Posterior vena cava (tissue), 2 donors: ENCODE measurements around the gene COL25A1. TPM values are rescaled to one million over a fixed set of nuclear protein-coding genes. Genes with fewer than 3 reads are reported as not detected.

Experiments
- DNase-seq: peaks from one replicate; pipeline ENCODE4 v3.0.0-alpha.2; 2020; ENCODE audit warnings: low spot score
- intact Hi-C, 2 donors: fragments of 100-400 bp; cut with DNase I; formaldehyde crosslinking; loops; one replicate each; pipeline versions ENCODE4 v1.14.1 to v1.14.2; 2022 to 2023
- total RNA-seq, 2 donors: library from RNA; stranded (reverse); fragmentation: NEBNext Ultra II Directional; extraction: Animal tissue kit (Norgen Biotek cat#: 25700); gene quantifications; one replicate each; pipeline ENCODE4 v1.2.1, GENCODE V29; 2021
- donor health status: DM: yes; HTN: yes; CAD: no.
- donor health status: DM: yes; HTN: yes; CAD: no.

The COL25A1 gene
- total RNA-seq, 2 donors from 2014 or later = 1.0 to 1.1 TPM

GRCh38 chr4:109295081-109295480 is 7.4 kb downstream of the COL25A1 start:
- intact Hi-C loops = no loop called here
- DNase-seq = no peak

- intact Hi-C loops = no loop called here
Measured at GRCh38 chr4:109294468-109295020, 7.9 kb downstream of the COL25A1 start.

GRCh38 chr4:109294006-109294405 is 8.5 kb downstream of the COL25A1 start:
- intact Hi-C loops = no loop called here
- no peak for DNase-seq

More at GRCh38 chr4:109294468-109295020, 7.9 kb downstream of the COL25A1 start:
- DNase-seq = no peak

GRCh38 chr4:109291707-109292238 is 10.7 kb downstream of the COL25A1 start:
- intact Hi-C loops = no loop called here
- no peak for DNase-seq

GRCh38 chr4:109290918-109291317 is 11.5 kb downstream of the COL25A1 start:
- intact Hi-C loops = no loop called here

GRCh38 chr4:109278594-109279031 is 23.8 kb downstream of the COL25A1 start:
- intact Hi-C loops = no loop called here
- DNase-seq = no peak

More at GRCh38 chr4:109290918-109291317, 11.5 kb downstream of the COL25A1 start:
- DNase-seq = no peak

GRCh38 chr4:109276482-109277095 is 25.9 kb downstream of the COL25A1 start:
- intact Hi-C loops = no loop called here
- DNase-seq = no peak

GRCh38 chr4:109275066-109275745 is 27.3 kb downstream of the COL25A1 start:
- intact Hi-C loops = no loop called here

GRCh38 chr4:109266891-109267290 is 35.6 kb downstream of the COL25A1 start:
- intact Hi-C loops = no loop called here
- DNase-seq = no peak

More at GRCh38 chr4:109275066-109275745, 27.3 kb downstream of the COL25A1 start:
- DNase-seq = no peak

GRCh38 chr4:109266236-109266635 is 36.2 kb downstream of the COL25A1 start:
- intact Hi-C loops = no loop called here
- DNase-seq = no peak

GRCh38 chr4:109263721-109264120 is 38.7 kb downstream of the COL25A1 start:
- intact Hi-C loops = no loop called here

GRCh38 chr4:109256818-109257217 is 45.6 kb downstream of the COL25A1 start:
- intact Hi-C loops = no loop called here
- DNase-seq = no peak

More at GRCh38 chr4:109263721-109264120, 38.7 kb downstream of the COL25A1 start:
- no peak for DNase-seq

- no peak for DNase-seq
- intact Hi-C loops = no loop called here
Measured at GRCh38 chr4:109254845-109255244, 47.6 kb downstream of the COL25A1 start.

GRCh38 chr4:109251396-109251795 is 51.1 kb downstream of the COL25A1 start:
- DNase-seq = no peak
- intact Hi-C loops = no loop called here

GRCh38 chr4:109248322-109248900 is 54.0 kb downstream of the COL25A1 start:
- intact Hi-C loops = no loop called here

GRCh38 chr4:109243871-109244270 is 58.6 kb downstream of the COL25A1 start:
- intact Hi-C loops = no loop called here
- no peak for DNase-seq

More at GRCh38 chr4:109248322-109248900, 54.0 kb downstream of the COL25A1 start:
- no peak for DNase-seq

GRCh38 chr4:109238746-109239145 is 63.7 kb downstream of the COL25A1 start:
- intact Hi-C loops = no loop called here
- no peak for DNase-seq

- intact Hi-C loops = no loop called here
- DNase-seq = no peak
Measured at GRCh38 chr4:109235683-109236082, 66.8 kb downstream of the COL25A1 start.

GRCh38 chr4:109234596-109234995 is 67.9 kb downstream of the COL25A1 start:
- intact Hi-C loops = no loop called here
- no peak for DNase-seq

- intact Hi-C loops = no loop called here
- no peak for DNase-seq
Measured at GRCh38 chr4:109233570-109233969, 68.9 kb downstream of the COL25A1 start.
